NT2/D1 (cell line): ENCODE measurements around the gene NT5C1B.

Experiments used
- SUZ12 ChIP-seq: IDR thresholded peaks from 2 replicates; pipeline ENCODE4 v1.6.1; 2011; ENCODE audit not compliant: insufficient read length, insufficient read depth; ENCODE audit errors: extremely low read depth
- YY1 ChIP-seq: IDR thresholded peaks from 2 replicates; pipeline ENCODE4 v1.6.1; 2011; ENCODE audit not compliant: insufficient read length, insufficient read depth
- ZNF274 ChIP-seq: IDR thresholded peaks from 2 replicates; pipeline ENCODE4 v1.6.1; 2011; ENCODE audit warnings: mild to moderate bottlenecking, low read depth, low read length

DNA sequence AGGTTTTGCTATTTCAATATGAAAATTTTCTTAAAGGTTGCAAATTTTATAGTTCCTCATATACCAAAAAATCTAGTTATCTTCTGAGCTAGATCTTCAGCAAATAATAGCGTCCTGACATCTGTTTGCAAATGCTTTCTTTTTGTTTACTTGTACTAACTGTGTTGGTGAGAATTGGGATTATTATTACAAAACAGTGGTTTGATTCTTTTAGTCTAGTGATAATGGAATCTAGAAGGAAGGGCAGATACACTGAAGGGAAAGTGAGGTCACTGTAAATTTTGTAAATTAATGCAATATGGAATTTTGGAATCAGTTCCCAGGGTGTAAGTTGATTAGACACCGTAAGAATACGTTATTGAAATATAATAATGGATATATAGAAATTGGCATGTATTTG is 36.2 kb upstream of the NT5C1B start:
- TF ChIP-seq YY1 (no peak), SUZ12 (no peak), ZNF274 (no peak)
